HTR-8/SVneo (cell line): Measurements from ENCODE around the gene PPP3CA.

ENCODE experiments used
- DNase-seq: peaks from one replicate; pipeline ENCODE4 v3.0.0; 2011; ENCODE audit warnings: low spot score, mixed read lengths; ENCODE audit not compliant: insufficient read length
- FAIRE-seq: peaks from 2 replicates; lab custom pipeline; 2011; peaks lifted over from hg19 to GRCh38; lab: Jason Lieb, UNC

PPP3CA gene

DNA sequence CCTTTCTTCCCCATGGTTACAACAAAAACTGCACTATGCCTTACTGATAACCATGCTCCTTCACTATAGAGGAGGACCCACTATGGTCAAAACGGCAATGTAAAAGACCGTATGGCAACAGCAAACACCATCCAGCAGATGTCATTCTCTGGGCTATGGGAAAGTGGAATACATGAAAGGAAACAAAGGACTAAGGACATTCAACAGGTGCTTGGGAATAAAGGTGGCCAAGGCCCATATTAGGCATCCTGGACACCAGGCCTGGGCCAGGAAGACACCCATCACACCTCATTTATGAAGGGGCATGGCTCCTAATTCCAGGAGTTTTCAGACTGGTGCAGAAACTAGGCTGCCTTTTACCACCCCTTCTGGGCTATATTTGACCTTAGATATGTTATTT, 268.4 kb downstream of the PPP3CA start:
- no peak for DNase-seq
- no peak for FAIRE-seq

DNA sequence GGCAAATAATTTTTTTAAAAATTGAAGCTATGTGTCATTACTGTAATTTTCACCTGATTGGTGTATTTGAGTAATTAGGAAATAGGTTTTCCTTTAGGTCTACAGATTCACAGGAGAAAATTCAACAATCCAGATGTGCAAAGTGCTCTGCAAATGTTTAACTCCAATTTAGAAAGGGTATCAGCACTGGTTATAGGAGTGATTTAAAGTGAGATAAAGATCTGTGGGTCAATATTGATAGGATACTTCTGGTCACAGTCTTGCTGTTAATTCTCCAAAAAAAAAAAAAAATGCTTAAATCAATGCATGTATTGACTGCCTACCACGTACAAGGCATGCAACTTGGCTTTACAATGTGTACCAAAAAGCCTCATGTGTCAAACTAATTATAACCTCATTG, 271.3 kb downstream of the PPP3CA start:
- no peak for DNase-seq
- no peak for FAIRE-seq

DNA sequence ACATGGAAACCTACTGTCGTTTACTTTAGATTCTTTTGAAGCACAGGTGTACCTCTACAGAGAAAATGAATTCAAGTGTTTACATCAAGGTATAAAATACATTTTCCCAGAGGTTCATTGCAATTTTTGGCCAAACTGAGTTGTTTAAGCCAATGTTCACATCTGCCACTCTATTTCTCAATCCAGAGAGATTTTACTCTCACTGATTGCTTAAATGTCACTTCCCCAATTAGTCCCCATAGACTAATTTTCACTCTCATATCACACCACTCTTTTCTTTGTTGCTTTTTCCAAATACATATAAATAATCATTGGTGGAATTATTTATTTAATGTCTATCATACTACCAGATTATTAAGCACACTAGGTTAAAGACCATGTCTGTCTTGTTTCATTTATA, 271.8 kb downstream of the PPP3CA start:
- FAIRE-seq (no peak), DNase-seq (no peak)

DNA sequence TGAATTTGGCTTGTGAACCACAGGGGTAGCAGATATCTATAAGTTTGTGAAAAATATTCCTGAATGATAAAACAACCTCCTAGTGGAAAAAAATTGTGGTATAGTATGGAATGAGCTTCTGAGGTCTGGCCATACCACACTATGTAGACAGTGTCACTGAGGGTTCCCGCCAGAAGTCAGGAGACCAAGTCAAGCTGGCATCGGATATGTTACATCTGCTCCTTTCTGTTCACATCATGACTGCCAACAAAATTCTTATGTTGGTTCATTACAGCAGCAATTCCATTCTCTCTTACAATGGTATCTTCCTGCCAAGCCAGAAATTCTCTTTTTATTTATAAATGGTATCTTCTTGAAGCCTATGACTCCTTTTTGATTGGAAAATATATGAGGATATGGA, 273.0 kb downstream of the PPP3CA start:
- DNase-seq (no peak), FAIRE-seq (no peak)

DNA sequence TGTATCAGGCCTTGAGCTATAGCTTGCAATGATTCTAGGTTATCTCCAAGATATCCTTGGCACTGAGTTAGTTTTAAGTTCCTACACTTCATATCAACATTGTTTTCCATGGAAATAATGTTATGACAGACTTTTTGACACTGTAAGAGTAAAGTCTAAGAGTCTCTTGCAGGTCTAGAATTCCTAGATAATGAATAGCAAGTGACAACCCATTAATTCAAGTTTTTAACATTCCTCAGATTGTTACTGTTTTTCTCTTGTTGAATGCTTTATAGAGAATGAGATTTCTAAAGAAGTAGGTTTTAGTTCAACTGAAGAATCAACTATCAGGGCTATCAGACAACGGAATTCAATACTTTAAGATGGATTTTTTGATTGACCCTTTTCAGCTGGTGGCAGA, 276.1 kb downstream of the PPP3CA start:
- DNase-seq = no peak
- no peak for FAIRE-seq

DNA sequence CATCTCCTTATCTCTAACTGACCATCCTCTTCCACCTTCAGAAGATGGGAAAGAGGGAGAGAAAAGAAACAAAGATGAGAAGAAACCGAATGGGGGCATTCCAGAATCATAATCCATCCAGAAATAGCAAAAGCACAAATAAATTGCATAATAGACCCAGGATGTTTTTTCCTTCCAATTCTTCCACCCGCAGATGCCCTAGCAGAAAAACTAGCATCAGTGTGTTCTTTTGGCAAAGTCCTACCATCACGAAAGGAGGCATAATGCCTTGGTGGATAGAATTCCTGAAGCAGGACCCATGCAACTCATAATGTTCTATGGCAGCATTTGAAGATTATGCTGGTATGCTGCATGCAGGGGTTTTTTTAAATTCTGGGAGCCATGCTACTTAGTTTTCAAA, 279.2 kb downstream of the PPP3CA start:
- DNase-seq (no peak), FAIRE-seq (no peak)

DNA sequence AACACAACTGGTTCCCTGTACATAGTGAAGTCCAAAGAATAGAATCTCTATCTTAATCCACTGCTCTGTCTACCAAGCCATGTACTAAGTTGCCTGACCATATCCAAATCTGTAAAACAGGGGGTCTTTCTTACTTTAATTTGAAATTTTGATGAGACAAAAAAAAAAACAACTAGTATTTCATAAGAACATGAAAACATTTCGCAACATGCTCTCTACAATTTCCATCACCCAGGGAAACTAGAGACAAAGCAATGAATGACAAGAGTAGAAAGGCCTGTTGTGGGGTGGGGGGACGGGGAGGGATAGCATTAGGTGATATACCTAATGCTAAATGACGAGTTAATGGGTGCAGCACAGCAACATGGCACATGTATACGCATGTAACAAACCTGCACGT, 279.9 kb downstream of the PPP3CA start:
- no peak for FAIRE-seq
- no peak for DNase-seq

DNA sequence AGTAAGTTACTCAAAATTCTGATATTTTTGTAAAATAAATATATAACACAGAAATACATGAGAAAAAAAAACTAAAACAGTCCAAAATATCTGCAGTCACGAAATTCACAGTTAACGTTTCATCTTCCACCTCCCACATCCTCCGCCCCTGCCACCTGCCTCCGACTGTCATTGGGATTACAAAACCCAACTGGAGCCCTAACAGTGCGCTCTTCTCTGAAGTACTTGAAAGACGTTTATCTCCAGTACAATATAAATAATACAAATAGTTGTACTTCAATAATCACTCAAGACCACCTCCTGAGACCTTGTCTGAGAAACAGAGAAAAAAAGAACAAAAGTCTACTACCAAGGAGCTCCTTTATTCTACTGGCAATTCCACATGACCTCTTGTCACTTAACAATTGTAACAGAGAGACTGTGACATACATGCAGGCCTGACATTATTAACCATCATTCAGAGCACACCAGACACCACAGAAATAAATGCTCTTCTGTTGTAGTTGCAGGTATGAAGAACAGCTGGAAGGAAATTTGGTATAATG, 280.6 kb downstream of the PPP3CA start:
- no peak for FAIRE-seq
- no peak for DNase-seq

DNA sequence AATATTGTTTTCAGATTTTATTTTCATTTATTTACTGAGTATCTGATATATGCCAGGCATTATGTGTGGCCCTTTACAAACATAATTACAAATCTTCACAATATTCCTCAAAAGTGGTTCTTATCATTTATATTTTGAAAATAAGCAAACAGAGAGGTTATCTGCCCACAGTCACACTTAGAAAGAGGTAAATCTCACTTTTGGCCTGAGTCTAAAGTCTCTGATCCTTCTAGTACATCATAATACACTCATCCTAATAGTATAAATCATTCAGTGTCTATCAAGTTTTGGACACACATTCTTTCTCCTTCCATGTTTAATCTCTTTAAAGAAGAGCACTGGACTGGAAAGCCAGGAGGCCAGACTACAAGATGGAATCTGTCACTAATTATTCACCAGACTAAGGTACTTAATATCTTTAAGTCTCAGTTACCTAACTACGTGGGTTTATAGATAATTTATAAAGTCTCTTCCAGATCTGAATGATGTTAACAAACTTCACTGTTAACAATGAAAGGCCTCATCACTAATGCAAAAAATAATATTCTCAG, 281.3 kb downstream of the PPP3CA start:
- no peak for DNase-seq
- FAIRE-seq = no peak

DNA sequence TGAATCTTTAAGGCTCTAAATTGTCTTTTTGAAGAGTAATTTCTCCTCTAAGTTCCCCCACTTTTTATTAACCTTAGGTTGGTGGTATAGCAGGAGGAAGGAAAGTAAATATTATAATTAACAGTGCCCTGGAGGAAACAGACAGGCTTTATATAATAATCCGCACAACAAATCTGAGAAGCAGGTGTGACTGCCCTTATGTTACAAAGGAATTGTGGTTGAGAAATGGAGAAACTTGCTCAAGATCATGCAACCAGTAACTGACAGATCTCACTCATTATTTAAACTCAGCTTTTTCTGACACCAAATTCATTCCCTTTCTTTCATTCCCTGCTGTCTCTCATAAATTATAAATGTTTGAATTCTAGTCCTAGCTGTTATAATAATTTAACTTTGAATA, 282.0 kb downstream of the PPP3CA start:
- FAIRE-seq (no peak), DNase-seq (no peak)

DNA sequence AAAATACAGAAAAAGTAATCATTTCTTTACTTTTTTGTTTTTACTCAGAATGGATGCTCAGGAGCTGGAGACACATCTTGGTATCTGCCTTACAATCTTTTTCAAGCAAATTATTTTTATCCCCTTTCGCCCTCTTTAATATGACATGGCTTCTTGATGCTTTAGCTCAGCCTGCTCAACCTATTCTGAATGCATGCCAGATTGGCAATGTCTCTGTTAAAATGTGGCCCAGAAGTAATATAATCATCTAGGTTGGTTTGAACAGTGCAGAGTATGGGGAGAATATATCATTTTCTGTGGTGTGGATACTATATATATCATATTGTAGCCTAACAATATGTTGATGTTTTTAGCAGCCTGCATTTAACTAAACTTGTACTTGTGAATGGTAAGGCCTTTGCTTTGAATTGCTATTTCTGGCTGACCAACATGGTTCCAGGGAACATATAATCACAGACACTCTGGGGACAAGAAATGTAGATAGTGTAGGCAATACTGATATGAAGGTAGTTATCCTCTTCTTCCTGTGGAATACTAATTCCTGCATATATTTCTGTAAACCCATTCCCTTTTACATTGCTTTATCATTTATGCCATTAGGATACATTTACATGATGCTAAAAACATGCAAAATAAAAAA, 282.7 kb downstream of the PPP3CA start:
- FAIRE-seq = no peak
- no peak for DNase-seq

DNA sequence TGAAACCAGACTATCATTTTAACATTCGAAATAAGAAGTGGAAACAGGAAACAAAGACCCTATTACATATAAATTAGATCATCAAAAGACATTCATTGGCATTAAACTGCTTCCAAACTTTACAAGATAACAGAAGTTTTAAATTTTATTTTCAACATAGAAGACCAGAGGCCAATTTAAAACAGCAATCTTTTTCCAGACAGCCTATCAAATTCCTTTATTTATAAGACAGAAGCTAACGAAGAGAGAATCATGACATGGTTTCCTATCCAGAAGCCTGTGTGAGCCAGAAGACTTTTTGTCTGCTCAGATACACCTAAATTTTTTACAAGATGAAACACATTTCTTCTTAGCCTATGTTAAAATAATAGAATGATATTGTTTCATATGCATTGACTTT, 291.9 kb downstream of the PPP3CA start:
- DNase-seq (no peak), FAIRE-seq (no peak)

DNA sequence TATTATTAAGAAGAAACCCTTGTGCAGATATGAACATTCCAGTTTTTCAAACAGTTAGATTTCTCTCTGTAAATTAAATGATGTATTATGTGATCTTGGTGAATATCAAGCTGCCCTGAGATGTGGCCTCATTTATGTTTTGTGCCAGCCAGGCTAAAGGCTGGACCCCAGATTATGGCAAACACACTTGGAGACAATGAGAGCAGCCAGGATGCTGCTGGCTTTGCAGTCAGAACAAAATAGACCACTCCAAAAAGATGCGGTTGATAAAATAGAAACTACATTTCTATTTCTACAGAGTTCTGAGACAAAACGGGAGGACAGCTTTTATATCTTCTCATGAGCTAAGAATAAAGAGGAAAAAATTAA, 296.5 kb downstream of the PPP3CA start:
- no peak for DNase-seq
- no peak for FAIRE-seq

DNA sequence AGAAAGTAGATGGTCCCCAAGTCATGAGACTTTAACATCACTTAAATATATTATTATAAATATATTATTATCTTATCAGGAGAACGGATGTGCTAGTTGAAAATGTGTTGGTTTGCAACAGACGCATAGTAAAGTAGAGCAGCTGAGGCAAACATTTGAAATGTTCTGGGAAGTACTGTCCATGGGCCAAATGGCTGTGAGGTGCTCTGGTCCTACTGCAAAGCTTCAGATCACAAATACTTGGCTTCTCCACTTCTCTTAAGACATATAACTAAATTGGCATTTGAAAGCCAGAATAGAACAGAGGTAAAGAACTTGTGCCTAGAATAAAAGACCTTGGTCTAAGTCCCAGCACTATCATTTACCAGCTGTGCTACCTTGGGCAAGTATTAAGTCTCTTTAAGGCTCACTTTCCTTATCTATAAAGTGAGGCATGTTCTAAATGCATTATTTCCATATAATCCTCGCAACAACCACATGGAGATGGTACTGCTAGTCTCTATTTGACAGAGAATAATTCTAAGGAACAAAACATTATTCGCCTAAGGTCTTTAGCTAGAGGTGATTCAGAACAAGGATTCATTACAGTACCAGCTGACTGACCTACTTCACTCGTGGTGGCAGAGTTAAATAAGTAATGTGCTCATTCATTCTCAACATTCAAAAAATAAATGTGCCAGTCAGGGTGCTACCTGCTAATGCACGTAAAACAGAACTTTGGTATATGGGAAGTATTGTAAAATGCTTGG, 297.1 kb downstream of the PPP3CA start:
- no peak for DNase-seq
- FAIRE-seq = no peak

DNA sequence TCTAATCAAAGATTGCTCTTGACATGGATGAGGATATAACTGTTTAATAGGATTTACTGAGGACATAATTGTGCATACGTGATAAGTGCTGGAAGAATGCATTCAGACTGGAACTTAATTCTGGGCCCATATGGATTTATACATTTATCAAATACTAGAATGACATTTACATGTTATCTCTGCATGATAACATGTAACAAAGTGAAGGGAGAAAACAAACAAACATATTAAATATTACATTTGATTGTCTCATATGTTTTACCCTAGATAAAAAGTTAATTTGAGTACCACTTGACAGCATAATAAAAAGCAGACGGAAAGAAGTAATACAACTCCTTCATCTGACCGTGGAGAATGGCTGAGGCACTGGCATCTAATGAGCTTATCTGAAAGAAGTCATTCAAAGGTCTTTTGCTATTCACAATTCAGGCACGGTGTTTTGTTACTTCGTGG, 297.8 kb downstream of the PPP3CA start:
- FAIRE-seq (no peak), DNase-seq (no peak)

DNA sequence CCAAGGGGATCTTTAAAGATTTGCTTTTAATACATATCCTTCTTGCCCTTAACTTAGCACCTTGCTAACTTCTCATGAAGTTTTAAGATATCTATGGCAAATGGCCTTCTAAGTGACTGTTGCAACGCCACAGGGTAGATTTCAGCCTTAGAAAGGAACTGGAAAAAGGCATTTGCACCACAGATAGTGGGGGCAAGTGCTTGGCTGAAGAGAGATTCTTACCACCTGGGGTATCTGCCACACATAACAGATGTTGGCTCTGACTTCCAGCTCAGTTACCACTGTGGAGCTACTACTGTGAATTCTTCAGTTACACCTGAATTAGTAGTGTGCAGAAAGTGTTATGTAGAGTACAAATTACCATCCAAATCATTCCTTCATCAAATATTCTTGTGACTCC, 302.6 kb downstream of the PPP3CA start:
- FAIRE-seq (no peak), DNase-seq (no peak)

DNA sequence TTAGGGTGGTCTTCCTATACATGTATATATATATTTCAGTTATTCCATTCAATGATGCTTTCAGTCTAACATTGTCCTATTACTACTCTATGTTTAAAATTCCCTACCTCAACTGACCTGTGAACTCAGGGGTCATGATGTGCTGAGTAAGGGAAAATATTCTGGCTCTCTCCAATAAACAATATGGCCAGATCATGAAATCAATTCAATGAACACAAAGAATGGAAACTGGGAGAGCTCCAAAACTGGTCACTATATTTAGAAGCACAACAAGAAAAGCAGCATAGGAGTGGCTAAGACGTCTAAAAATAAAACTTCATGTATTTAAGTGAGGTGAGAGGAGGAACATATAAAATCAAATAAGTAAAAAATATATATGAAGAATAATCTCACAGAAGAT, 304.5 kb downstream of the PPP3CA start:
- DNase-seq = no peak
- FAIRE-seq = no peak

DNA sequence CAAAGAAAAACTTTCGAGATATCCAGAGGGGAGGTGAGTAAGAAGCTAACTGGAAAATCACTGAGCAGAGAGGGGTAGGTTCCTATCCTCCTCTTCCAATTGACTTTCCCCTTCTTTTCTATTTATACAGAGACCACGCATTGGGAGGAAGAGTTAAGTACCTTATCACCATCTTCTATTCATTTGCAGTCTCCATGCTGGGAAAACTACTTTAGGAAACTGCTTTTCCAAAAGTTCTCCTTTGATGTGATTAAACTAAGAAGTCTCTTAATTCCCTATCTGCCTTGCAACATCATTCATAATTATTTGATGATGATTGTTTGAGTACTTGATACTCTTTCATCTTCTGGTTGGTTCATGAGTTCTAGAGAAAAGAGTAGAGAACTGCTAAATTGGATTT, 306.6 kb downstream of the PPP3CA start:
- FAIRE-seq (no peak), DNase-seq (no peak)

DNA sequence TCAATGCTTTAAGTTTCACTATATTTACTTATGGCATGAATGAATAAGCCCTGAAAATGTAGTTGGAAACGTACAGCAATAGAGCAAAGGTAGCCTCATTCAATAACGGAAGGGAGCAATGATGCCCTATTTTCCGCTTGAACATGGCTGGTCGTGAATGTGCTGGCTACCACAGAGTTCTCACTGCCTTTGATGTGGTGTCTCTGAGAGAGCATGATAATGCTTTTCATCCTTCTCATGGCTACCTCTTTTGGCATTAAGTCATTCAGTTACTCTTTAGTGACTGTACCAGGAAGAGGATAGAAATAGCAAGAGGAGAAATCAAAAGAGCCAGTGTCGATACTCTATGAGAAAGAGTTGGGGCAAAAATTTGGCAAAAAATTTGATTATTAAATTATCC, 308.0 kb downstream of the PPP3CA start:
- DNase-seq (no peak), FAIRE-seq (no peak)

DNA sequence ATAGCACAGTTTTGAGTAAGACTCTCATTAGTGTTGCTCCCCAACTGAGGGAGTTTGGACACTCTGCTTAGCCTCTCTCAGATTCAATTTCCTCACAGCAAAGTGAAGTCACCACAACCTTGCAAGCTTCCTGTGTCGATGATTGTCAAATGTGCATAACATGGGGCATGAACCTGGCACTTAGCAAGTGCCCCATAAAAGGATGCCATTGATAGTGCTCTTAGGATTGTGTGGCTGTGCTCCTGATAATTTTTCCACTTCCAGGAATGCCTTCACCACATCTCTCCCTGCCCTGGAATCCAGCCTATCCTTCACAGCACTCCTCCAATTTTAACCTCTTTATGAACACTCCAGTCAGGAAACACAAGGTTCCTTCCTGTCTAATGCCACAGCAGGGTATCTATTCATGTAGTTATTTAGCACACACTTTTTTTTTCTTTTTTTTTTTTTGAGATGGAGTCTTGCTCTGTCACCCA, 309.4 kb downstream of the PPP3CA start:
- DNase-seq (no peak), FAIRE-seq (no peak)

DNA sequence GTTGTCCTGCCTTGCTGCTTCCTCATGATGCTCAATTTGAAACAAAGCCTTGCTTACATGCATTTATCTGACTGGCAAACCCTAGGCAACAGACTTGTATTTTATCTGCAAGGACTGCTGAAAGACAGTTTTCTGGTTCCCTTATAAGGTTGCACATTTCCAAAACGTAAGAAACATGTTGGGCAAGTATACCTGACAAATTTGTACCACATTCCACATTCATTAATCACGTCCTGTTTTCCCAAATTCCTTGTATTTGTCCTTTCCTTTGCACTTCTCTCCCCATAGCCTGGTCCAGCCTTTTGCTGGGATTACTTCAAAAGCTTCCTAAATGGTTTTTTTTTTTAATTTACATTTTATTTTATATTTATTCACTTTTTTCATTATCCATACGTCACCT, 310.1 kb downstream of the PPP3CA start:
- FAIRE-seq (no peak), DNase-seq (no peak)
